H9 (cell line): ENCODE data around the gene CCDC57. TPM values are rescaled to one million over a fixed set of nuclear protein-coding genes. Genes with fewer than 3 reads are reported as not detected.

Experiments used
- DNase-seq: peaks from one replicate; pipeline ENCODE4 v3.0.0-alpha.2; 2017
- H2AFZ ChIP-seq: one replicate; pipeline ENCODE4 v1.6.1; 2013; ENCODE audit warnings: mild to moderate bottlenecking, low read length, control low read depth, moderate library complexity
- H2AK5ac ChIP-seq: 2 replicates; pipeline ENCODE4 v1.6.1; 2013; ENCODE audit warnings: low read length, control low read depth, mixed read lengths; ENCODE audit not compliant: insufficient read length
- H2BK120ac ChIP-seq: one replicate; pipeline ENCODE4 v1.6.1; 2013; ENCODE audit warnings: low read depth, mild to moderate bottlenecking, low read length, control low read depth, inconsistent platforms; ENCODE audit not compliant: poor library complexity, severe bottlenecking
- H2BK12ac ChIP-seq: 2 replicates; pipeline ENCODE4 v1.6.1; 2013; ENCODE audit warnings: low read length, control low read depth, mixed read lengths, low read depth; ENCODE audit not compliant: insufficient read length
- H2BK15ac ChIP-seq: 2 replicates; pipeline ENCODE4 v1.6.1; 2013; ENCODE audit warnings: low read depth, low read length, control low read depth
- H2BK20ac ChIP-seq: one replicate; pipeline ENCODE4 v1.6.1; 2013; ENCODE audit warnings: low read depth, mild to moderate bottlenecking, low read length, control low read depth, inconsistent platforms; ENCODE audit not compliant: poor library complexity, severe bottlenecking
- H2BK5ac ChIP-seq: 2 replicates; pipeline ENCODE4 v1.6.1; 2013; ENCODE audit warnings: low read length, control low read depth, mixed read lengths; ENCODE audit not compliant: insufficient read length
- H3K14ac ChIP-seq: 2 replicates; pipeline ENCODE4 v1.6.1; 2013; ENCODE audit warnings: low read length, control low read depth; ENCODE audit not compliant: insufficient read depth
- H3K18ac ChIP-seq: 2 replicates; pipeline ENCODE4 v1.6.1; 2013; ENCODE audit warnings: low read depth, mild to moderate bottlenecking, mixed read lengths, low read length, control low read depth; ENCODE audit not compliant: insufficient read length
- H3K23ac ChIP-seq: 2 replicates; pipeline ENCODE4 v1.6.1; 2013; ENCODE audit warnings: low read length, control low read depth, mixed read lengths, low read depth; ENCODE audit not compliant: insufficient read length
- H3K23me2 ChIP-seq: 2 replicates; pipeline ENCODE4 v1.6.1; 2013; ENCODE audit warnings: low read depth, mild to moderate bottlenecking, mixed read lengths, low read length, control low read depth; ENCODE audit not compliant: insufficient read length, poor library complexity, severe bottlenecking
- H3K27ac ChIP-seq: 2 replicates; pipeline ENCODE4 v1.5.1; 2013; ENCODE audit warnings: low read length, control low read depth, mixed read lengths, low read depth; ENCODE audit not compliant: insufficient read length
- H3K27me3 ChIP-seq: 2 replicates; pipeline ENCODE4 v1.6.1; 2013; ENCODE audit warnings: low read length, control low read depth, inconsistent platforms; ENCODE audit not compliant: insufficient read depth
- H3K4ac ChIP-seq: 2 replicates; pipeline ENCODE4 v1.6.1; 2013; ENCODE audit warnings: low read depth, mild to moderate bottlenecking, control low read depth, inconsistent platforms, low read length, moderate library complexity
- H3K4me1 ChIP-seq: 2 replicates; pipeline ENCODE4 v1.6.1; 2013; ENCODE audit warnings: low read length, control low read depth, inconsistent platforms; ENCODE audit not compliant: insufficient read depth
- H3K4me2 ChIP-seq: 2 replicates; pipeline ENCODE4 v1.6.1; 2013; ENCODE audit warnings: low read length, control low read depth, mixed read lengths; ENCODE audit not compliant: insufficient read length, insufficient read depth
- H3K56ac ChIP-seq: 2 replicates; pipeline ENCODE4 v1.6.1; 2013; ENCODE audit warnings: low read depth, mild to moderate bottlenecking, mixed read lengths, low read length, control low read depth; ENCODE audit not compliant: insufficient read length
- H3K79me1 ChIP-seq: 2 replicates; pipeline ENCODE4 v1.6.1; 2013; ENCODE audit warnings: low read depth, mild to moderate bottlenecking, moderate library complexity, low read length, control low read depth, inconsistent platforms; ENCODE audit not compliant: insufficient read depth, poor library complexity, severe bottlenecking
- H3K79me2 ChIP-seq: 2 replicates; pipeline ENCODE4 v1.6.1; 2013; ENCODE audit warnings: low read length, control low read depth, inconsistent platforms; ENCODE audit not compliant: insufficient read depth
- H3K9ac ChIP-seq: 2 replicates; pipeline ENCODE4 v1.6.1; 2013; ENCODE audit warnings: low read length, control low read depth, mixed read lengths; ENCODE audit not compliant: insufficient read length; ENCODE audit errors: extremely low read depth
- H3K9me3 ChIP-seq: one replicate; pipeline ENCODE4 v1.6.1; 2013; ENCODE audit warnings: low read depth, low read length, inconsistent platforms; ENCODE audit not compliant: control insufficient read depth
- H3T11ph ChIP-seq: one replicate; pipeline ENCODE4 v1.6.1; 2013; ENCODE audit warnings: mild to moderate bottlenecking, low read length, control low read depth, inconsistent platforms
- H4K20me1 ChIP-seq: one replicate; pipeline ENCODE4 v1.6.1; 2013; ENCODE audit not compliant: control insufficient read depth, insufficient read length, insufficient read depth
- H4K5ac ChIP-seq: 2 replicates; pipeline ENCODE4 v1.6.1; 2013; ENCODE audit warnings: low read depth, mild to moderate bottlenecking, mixed read lengths, low read length, control low read depth; ENCODE audit not compliant: insufficient read length
- H4K8ac ChIP-seq: replicated peaks from 2 replicates; pipeline ENCODE4 v1.6.1; 2013; ENCODE audit warnings: low read length, control low read depth, mixed read lengths, low read depth; ENCODE audit not compliant: insufficient read length
- H4K91ac ChIP-seq: 2 replicates; pipeline ENCODE4 v1.6.1; 2013; ENCODE audit warnings: low read depth, mild to moderate bottlenecking, moderate library complexity, mixed read lengths, low read length, control low read depth; ENCODE audit not compliant: insufficient read length
- H3K27ac Mint-ChIP-seq, 3 experiments: 2 replicates in 2 of 3; 3 replicates in 1 of 3; pipeline ENCODE4 v1.8.0; 2020 to 2021; ENCODE audit warnings: mixed read lengths in 3 of 3, mild to moderate bottlenecking in 1 of 3, moderate library complexity in 1 of 3
- H3K27me3 Mint-ChIP-seq: 2 replicates; pipeline ENCODE4 v1.8.0; 2021; ENCODE audit warnings: low read depth, mild to moderate bottlenecking, moderate library complexity, mixed read lengths
- H3K36me3 Mint-ChIP-seq, 3 experiments: 2 replicates in 2 of 3; 3 replicates in 1 of 3; pipeline ENCODE4 v1.8.0; 2020 to 2021; ENCODE audit warnings: low read depth in 3 of 3, mixed read lengths in 3 of 3; ENCODE audit not compliant: insufficient read depth in 1 of 3
- H3K4me1 Mint-ChIP-seq, 2 experiments: 2 replicates each; pipeline ENCODE4 v1.8.0; 2020; ENCODE audit warnings: mixed read lengths in 2 of 2
- H3K4me3 Mint-ChIP-seq, 2 experiments: 2 replicates in 1 of 2; 3 replicates in 1 of 2; pipeline ENCODE4 v1.8.0; 2020 to 2021; ENCODE audit warnings: mild to moderate bottlenecking in 2 of 2, mixed read lengths in 2 of 2, moderate library complexity in 1 of 2
- H3K9me3 Mint-ChIP-seq, 2 experiments: 2 replicates in 1 of 2; 3 replicates in 1 of 2; pipeline ENCODE4 v1.8.0; 2020; ENCODE audit warnings: mild to moderate bottlenecking in 2 of 2, mixed read lengths in 2 of 2, moderate library complexity in 1 of 2
- WGBS: extraction: QIAGEN DNeasy Blood & Tissue Kit; methylation state at CpG from one replicate; pipeline ENCODE4 v1.1.7; 2013; ENCODE audit warnings: missing lambda C conversion rate, low lambda C conversion rate, mixed read lengths; ENCODE audit not compliant: insufficient read length; ENCODE audit errors: extremely low coverage; 5-methylcytosine and 5-hydroxymethylcytosine counted together
- total RNA-seq: library from RNA; stranded (reverse); gene quantifications from 2 replicates; pipeline ENCODE4 v1.2.1, GENCODE V29; 2021
- TF ChIP-seq, protein P1 (sequence below): fragments of 200-600 bp; sonication (generic); conservative IDR thresholded peaks from 3 replicates; pipeline ENCODE4 v1.8.0; 2021; ENCODE audit warnings: antibody characterized with exemption, mild to moderate bottlenecking

The CCDC57 gene
- total RNA-seq, 1 experiment from 2014 or later: 11.0 TPM

DNA sequence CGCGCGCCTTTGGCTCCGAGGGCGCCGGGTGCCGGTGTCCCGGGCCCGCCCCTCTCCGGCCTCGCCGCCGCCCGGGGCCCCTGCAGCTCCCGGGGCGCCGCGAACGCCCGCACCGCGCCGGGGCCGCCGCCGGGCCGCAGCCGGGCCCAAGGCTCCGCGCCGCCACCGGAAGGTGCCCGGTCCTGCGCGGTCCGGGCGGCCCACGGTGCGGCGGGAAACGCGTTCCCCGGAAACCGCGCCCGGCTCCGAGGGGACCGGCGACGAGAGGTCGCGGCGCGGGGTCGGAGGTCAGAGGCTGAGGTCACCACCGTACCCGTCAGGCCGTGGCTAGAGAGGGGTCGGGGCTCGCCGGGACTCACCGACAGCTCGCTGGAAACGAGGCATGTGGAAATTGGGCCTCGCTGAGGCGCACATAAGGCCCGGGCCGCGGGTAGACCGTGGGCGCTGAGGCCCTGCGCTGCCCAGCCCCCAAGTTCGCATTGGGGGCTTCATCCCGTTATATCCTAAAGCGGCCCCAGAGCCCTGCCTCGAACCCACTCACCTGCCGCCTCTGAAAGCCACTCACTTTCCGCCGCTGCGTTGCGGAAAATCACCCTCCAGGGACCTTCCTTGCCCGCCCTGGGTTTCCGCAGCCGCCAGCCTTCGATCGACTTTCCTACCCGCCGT, 146.9 kb downstream of the CCDC57 start, which contains the start of gene DUS1L:
DUS1L (minus strand) TSS at position 167 of the 666 bp plus-strand sequence. CDS start 745 bp downstream, outside the sequence.
- Histone ChIP-seq H4K91ac (no peak within 1 kb of the TSS), H2AK5ac (no peak within 1 kb of the TSS), H3K79me2 (no peaks in the 10 kb centered on the region), H3K27ac (no peak within 1 kb of the TSS), H2BK12ac (no peak within 1 kb of the TSS), H3K23me2 (peaks cover 15% of the 10 kb centered on the region), H2BK20ac (no peak within 1 kb of the TSS), H2AFZ (no peak within 1 kb of the TSS), H4K20me1 (no peaks in the 10 kb centered on the region), H3K23ac (no peak within 1 kb of the TSS), H3K18ac (no peak within 1 kb of the TSS), H3T11ph (no peak within 1 kb of the TSS), H3K56ac (no peak within 1 kb of the TSS), H3K4me1 (no peaks in the 10 kb centered on the region), H2BK5ac (no peak within 1 kb of the TSS), H4K8ac (no peak within 1 kb of the TSS), H3K4me2 (peak within 1 kb of the TSS; percentile 75), H3K9ac (peak within 1 kb of the TSS; percentile 47), H4K5ac (no peak within 1 kb of the TSS), H3K79me1 (no peaks in the 10 kb centered on the region), H3K14ac (peak within 1 kb of the TSS; percentile 9; the same call in 1 of the 2 replicates), H2BK120ac (no peak within 1 kb of the TSS), H3K27me3 (no peaks in the 10 kb centered on the region), H3K4ac (no peak within 1 kb of the TSS), H3K9me3 (no peaks in the 10 kb centered on the region), H2BK15ac (no peak within 1 kb of the TSS)
- TF ChIP-seq, protein P1, sequence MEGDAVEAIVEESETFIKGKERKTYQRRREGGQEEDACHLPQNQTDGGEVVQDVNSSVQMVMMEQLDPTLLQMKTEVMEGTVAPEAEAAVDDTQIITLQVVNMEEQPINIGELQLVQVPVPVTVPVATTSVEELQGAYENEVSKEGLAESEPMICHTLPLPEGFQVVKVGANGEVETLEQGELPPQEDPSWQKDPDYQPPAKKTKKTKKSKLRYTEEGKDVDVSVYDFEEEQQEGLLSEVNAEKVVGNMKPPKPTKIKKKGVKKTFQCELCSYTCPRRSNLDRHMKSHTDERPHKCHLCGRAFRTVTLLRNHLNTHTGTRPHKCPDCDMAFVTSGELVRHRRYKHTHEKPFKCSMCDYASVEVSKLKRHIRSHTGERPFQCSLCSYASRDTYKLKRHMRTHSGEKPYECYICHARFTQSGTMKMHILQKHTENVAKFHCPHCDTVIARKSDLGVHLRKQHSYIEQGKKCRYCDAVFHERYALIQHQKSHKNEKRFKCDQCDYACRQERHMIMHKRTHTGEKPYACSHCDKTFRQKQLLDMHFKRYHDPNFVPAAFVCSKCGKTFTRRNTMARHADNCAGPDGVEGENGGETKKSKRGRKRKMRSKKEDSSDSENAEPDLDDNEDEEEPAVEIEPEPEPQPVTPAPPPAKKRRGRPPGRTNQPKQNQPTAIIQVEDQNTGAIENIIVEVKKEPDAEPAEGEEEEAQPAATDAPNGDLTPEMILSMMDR: no peak
- H3K4me3 Mint-ChIP-seq: peak within 1 kb of the TSS; percentile 73 to 83
- H3K27ac Mint-ChIP-seq: 0 out of 7 replicates have a peak within 1 kb of the TSS, but pooled peaks of 1 of the 3 experiments have one; percentile 77
- peaks cover 15% of the 10 kb centered on the region for H3K27me3 Mint-ChIP-seq
- no peaks in the 10 kb centered on the region; a peak in 1 of 5 replicates for H3K9me3 Mint-ChIP-seq
- peaks cover 2 to 10% (median 6%) of the 10 kb centered on the region in 3 experiments; a peak in 5 of 7 replicates for H3K36me3 Mint-ChIP-seq
- peaks cover 4 to 5% of the 10 kb centered on the region in 2 experiments for H3K4me1 Mint-ChIP-seq
- no CpG with 5 or more reads among the region's 88 CpGs for WGBS
- no peak for DNase-seq
